HG03354 (cell line): ENCODE results near the gene SPIRE1.

Experiments used
- ATAC-seq: cut with Tn5 transposase; IDR thresholded peaks from one replicate; pipeline ENCODE4 v1.9.1; 2021; ENCODE audit warnings: mild to moderate bottlenecking; ENCODE audit not compliant: unreplicated experiment, poor library complexity, severe bottlenecking

SPIRE1 gene

DNA sequence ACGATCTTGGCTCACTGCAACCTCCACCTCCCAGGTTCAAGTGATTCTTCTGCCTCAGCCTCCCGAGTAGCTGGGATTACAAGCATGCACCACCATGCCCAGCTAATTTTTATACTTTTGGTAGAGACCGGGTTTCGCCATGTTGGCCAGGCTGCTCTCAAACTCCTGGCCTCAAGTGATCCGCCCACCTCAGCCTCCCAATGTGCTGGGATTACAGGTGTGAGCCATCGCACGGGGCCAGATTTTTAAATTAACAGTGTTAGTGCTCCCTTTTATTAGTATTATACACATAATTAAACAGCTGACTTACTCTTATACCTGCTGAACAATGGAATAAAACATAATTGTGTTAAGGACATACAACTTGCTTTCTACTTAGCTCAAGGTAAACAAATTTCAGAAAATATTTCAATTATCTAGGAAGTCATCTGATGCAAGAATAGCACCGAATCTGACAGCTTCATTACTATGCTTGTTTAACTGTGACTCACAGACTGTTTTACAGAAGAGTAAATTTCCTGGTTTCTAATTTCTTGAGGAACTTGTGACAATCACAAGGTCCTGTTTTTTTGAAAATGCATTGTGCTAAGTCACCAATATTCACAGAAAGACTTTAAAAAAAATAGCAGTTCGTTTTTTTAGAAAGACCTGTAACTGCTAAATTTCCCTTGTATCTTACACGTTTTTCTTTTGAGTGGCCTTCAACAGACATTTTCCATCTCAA is 51.2 kb downstream of the SPIRE1 start:
- no peak for ATAC-seq

DNA sequence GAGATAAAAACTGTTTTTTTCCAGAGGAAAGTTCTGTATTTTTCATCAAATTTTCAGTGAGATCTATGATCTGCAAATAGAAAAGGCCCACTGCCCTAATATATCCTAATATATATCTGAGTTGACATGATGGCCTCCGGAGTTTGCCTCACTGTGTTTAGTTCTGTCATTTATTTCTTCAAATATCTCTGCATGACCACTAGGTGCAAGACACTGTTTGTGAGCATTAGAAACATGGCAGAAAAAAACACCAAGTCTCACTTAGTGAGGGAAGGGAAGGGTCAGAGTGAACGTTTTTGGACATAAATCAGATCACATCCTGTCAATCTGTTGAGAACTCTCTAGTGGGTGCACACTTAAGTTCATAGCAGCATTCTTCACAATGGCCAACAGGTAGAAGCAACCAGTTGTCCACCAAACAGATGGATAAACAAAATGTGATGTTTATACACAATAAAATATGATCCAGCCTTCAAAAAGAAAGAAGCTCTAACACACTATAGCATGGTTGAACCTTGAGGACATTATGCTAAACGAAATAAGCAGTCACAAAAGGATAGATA is 53.4 kb downstream of the SPIRE1 start:
- no peak for ATAC-seq

DNA sequence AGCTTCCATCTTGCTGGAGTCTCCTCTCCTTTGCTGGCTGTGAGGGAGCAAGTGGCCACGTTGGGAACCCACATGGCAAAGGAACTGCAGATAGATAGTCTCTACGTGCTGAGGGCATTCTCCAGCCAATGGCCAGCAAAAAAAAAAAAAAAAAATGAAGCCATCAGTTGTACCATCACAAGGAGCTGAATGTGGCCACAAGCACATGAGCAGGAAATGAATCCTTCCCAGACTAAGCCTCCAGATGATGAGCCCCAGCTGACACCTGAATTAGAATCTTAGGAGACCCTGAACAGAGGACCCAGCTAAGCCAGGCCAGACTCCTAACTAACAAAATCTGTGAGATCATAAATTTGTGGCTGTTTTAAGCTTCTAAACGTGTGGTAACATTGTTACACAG is 57.9 kb downstream of the SPIRE1 start:
- ATAC-seq: no peak

GRCh38 chr18:12599543-12599942 is 58.4 kb downstream of the SPIRE1 start:
- no peak for ATAC-seq

DNA sequence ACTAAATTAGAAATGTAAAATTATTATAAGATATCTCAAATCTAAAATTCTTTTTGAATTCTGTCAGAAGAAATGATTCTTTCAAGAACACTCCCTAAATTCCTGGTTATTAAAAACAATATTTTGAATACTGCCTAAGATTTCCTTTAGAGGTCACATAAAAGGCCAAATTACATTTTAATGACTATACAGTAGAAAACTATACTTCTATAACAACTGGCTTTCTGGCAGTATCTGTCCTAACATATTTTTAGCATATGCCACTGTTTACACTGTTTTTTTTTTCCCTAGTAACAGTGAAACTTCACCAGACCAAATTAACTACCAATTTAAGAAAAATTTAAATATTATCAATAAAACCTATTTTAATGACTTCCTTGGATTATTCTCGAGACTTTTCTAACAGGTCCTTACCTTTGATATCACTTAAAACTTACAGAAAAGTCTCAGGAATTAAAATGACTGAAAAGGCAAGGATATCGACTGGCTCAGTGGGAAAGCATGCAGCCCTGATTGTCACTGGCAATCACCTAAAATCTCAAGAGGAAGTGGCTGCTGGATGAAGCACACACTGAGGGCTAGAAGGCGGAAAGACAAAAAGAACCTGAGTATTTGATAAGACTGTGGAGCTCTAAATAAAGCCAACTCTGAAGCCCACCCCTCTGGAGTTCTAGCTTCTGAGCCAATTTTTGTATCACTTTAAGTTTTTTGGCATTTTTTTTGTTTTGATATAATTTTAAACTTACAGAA is 59.6 kb downstream of the SPIRE1 start:
- ATAC-seq: no peak

DNA sequence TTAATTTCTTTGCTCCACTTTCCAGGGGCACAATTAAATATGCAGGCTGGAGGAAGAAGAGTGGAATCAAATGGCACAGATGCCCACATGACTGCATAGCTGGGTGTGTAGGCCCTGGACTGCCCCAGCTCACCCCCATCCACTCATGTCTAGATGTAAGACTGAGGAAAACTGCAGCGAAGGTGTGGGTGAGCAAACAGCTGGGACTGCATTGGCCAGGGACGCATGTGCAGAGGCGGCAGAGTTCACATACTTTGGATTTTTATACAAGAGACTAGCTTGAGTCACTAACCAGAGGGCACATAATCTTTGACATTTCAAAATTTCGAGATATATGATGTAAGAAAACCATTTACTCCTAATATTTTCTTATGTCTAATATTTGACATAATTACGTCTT is 60.1 kb downstream of the SPIRE1 start:
- ATAC-seq: no peak

DNA sequence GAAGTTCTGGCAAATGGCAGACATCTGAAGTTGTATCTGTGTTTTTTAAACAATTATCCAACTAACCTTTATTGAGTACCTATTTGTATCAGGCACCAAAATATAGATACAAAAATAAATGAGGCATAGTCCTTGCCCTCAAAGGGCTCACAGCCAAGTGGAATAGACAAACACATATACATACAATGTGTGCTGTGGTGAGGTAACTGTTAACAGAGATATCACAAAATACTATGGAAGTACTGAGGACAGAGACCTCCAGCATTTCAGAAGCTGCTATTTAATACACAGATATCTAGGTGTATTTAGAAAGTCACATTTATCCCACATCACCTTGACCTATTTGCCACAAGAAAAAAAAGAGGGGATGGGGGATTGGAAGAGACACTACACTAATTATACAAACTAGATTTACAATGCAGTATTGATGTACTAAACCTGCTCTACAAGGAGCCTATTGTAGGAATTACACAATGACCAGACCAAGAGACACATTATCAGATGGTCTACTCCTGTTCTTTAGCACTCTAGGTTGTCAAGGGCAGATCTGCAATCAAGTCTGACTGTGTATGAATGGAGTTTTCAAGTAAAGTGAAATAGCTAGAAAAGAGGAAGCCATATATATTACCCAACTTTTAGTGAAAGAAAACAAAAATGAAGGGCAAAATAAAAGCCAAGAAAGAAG is 62.2 kb downstream of the SPIRE1 start:
- no peak for ATAC-seq

DNA sequence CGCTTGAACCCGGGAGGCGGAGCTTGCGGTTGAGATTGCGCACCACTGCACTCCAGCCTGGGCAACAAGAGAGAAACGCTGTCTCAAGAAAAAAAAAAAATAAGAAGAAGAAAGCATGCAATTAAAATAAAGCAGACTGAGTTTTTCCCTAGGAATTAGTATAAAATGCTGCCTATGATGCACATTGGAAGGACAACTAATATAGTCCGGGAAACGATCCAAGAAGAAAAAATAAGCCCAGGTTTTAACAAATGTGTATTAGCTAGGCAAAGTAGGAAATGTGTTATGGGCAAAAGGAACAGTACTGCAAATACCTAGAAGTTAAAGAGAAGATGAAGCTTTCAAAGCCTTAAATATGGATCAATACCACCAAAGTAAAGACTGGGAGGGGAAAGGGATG is 64.0 kb downstream of the SPIRE1 start:
- ATAC-seq: no peak

GRCh38 chr18:12592597-12593127 is 65.2 kb downstream of the SPIRE1 start:
- no peak for ATAC-seq

- ATAC-seq: no peak
These were observed 68.5 kb downstream of the SPIRE1 start for GRCh38 chr18:12589448-12589847.

- ATAC-seq: no peak
These were observed 71.0 kb downstream of the SPIRE1 start for GRCh38 chr18:12586956-12587355.

- no peak for ATAC-seq
These were observed 72.7 kb downstream of the SPIRE1 start for GRCh38 chr18:12585218-12585617.

- no peak for ATAC-seq
These were observed 77.1 kb downstream of the SPIRE1 start for GRCh38 chr18:12580630-12581342.

GRCh38 chr18:12579775-12580174 is 78.1 kb downstream of the SPIRE1 start:
- no peak for ATAC-seq

DNA sequence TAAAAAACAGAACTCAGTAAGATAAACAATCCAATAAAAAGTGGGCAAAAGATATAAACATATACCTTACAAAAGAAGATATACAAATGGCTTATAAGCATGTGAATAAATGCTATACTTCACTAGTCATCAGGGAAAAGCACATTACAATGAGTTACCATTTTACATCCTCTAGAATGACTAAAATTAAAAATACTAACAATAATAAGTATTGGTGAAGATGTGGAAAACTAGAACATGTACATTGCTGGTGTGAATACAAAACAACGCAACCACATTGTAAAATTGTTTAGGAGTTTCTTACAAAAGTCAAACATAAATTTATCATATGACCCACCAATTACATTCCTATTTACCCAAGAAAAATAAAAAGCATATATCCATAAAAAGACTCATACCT is 80.1 kb downstream of the SPIRE1 start:
- ATAC-seq: no peak

- no peak for ATAC-seq
These were observed 83.3 kb downstream of the SPIRE1 start for GRCh38 chr18:12574494-12575185.

- ATAC-seq: no peak
These were observed 86.3 kb downstream of the SPIRE1 start for GRCh38 chr18:12571630-12572029.

- no peak for ATAC-seq
These were observed 88.1 kb downstream of the SPIRE1 start for GRCh38 chr18:12569791-12570190.

DNA sequence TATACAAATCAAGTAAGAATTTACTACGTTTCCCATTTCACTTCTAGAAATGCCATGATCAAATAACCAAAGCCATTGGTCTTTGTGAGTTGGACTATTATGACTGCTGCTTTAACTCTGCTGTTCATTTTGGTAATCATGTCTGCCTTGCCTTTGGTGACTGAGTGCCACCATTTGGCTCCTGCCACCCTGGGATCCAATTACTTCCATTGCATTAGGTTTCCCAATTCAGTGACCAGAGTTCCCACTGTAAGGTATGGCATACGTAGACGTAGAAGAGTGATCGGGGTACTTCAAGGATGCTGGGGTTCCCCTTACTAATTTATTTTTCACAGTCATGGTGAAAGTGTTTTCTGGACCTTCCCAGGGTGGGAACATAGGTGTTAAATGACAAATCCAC is 90.1 kb downstream of the SPIRE1 start:
- no peak for ATAC-seq
